ENCODE results near the gene ITCH.
"Not testable (repeated sequence)": the region's sequence is repeated elsewhere in the genome, so short reads cannot be mapped to it uniquely, and the experiment has no call there.

Gene ITCH

DNA sequence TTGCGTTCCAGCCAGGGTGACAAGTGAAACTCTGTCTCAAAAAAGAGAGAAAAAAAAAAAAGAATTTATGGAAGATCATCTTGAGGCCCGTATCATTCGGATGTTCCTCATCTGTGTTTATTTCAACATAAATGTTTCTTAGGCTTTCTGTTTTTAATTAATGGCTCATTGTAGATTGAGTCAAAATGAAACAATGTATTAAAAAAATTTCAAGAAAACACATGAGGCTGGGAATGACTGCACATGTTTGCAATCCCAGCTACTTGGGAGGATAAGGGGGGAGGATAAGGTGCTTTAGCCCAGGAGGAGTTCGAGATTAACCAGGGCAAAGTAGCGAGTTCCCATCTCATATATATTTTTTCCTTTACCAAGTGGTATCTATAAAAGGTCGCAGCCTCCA, 47.3 kb downstream of the ITCH start:
- TF ChIP-seq, protein P1, sequence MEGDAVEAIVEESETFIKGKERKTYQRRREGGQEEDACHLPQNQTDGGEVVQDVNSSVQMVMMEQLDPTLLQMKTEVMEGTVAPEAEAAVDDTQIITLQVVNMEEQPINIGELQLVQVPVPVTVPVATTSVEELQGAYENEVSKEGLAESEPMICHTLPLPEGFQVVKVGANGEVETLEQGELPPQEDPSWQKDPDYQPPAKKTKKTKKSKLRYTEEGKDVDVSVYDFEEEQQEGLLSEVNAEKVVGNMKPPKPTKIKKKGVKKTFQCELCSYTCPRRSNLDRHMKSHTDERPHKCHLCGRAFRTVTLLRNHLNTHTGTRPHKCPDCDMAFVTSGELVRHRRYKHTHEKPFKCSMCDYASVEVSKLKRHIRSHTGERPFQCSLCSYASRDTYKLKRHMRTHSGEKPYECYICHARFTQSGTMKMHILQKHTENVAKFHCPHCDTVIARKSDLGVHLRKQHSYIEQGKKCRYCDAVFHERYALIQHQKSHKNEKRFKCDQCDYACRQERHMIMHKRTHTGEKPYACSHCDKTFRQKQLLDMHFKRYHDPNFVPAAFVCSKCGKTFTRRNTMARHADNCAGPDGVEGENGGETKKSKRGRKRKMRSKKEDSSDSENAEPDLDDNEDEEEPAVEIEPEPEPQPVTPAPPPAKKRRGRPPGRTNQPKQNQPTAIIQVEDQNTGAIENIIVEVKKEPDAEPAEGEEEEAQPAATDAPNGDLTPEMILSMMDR (IDR thresholded peaks at IDR 0.05; ENCODE audit: low read depth, low read length, missing control alignments): no peak
- no peak for DNase-seq (ENCODE audit: low read depth)
- H3K4me3 ChIP-seq (ENCODE audit: low read depth, low read length): no peak overlapping the region

DNA sequence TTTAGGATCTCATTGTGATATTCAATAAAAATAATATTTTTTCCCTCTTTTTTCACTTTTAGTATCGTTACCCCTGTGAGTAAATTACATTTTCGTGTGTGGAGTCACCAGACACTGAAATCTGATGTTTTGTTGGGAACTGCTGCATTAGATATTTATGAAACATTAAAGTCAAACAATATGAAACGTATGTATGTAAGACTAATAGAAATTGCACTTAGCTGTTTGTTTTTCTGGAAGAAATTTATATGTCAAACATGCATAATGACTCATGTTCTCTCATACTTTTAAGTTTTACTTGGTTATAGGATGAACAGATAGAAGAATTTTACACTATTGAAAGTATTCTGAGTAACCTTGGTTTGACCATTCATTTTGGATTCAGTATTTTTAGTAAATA, 49.4 kb downstream of the ITCH start:
- TF ChIP-seq, protein P1 (IDR thresholded peaks at IDR 0.05; ENCODE audit: low read depth, low read length, missing control alignments): no peak

DNA sequence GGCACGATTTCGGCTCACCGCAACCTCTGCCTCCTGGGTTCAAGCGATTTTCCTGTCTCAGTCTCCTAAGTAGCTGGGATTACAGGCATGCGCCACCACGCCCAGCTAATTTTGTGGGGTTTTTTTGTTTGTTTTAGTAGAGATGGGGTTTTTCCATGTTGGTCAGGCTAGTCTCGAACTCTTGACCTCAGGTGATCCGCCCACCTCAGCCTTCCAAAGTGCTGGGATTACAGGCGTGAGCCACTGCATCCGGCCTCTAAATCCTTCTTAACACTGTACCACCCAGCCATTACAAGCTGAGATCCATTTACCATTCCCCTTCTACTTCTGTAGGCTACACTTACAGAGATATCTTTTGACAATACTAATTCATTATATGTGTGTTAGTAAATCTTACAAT, 51.5 kb downstream of the ITCH start:
- not testable (repeated sequence) for DNase-seq (ENCODE audit: low read depth); H3K4me3 ChIP-seq (ENCODE audit: low read depth, low read length)

More for the DNA sequence above, 49.4 kb downstream of the ITCH start:
- DNase-seq (ENCODE audit: low read depth): no peak
- no peak overlapping the region for H3K4me3 ChIP-seq (ENCODE audit: low read depth, low read length)

DNA sequence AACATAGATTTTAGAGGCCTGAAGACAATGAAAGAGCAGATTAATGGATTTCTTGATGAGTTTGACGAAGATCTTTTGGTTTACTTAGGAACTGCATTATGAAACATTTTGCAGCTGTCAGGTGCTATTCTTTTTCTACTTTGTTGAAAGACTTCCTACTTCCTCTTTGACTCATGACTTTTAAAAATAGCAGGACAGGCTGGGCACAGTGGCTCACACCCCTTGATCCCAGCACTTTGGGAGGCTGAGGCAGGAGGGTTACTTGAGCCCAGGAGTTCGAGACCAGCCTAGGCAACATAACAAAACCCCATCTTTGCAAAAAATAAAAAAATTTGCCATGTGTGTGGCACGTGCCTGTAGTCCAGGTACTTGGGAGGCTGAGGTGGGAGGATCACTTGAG, 52.0 kb downstream of the ITCH start:
- peak; percentile 39 for DNase-seq (ENCODE audit: low read depth)

DNA sequence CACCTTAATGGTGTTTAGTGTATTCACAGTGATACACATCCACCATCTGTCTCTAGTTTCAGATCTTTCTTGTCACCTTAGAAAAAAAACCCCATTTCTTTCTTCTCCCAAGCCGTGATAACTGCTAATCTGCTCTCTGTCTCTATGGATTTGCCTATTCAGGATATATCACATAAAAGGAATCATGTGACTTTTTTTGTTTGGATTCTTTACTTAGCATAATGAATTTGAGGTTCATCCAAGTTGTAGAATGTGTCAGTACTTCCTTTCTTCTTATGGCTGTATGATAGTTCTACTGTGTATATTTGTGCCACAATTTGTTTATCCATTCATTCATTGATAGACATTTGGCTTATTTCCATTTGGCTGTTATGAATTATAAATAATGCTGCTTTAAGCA, 57.1 kb downstream of the ITCH start:
- no peak overlapping the region for H3K4me3 ChIP-seq (ENCODE audit: low read depth, low read length)
- DNase-seq (ENCODE audit: low read depth): no peak
- TF ChIP-seq, protein P1 (IDR thresholded peaks at IDR 0.05; ENCODE audit: low read depth, low read length, missing control alignments): no peak

More for the DNA sequence above, 52.0 kb downstream of the ITCH start:
- TF ChIP-seq, protein P1 (IDR thresholded peaks at IDR 0.05; ENCODE audit: low read depth, low read length, missing control alignments): no peak
- H3K4me3 ChIP-seq (ENCODE audit: low read depth, low read length): no peak overlapping the region

DNA sequence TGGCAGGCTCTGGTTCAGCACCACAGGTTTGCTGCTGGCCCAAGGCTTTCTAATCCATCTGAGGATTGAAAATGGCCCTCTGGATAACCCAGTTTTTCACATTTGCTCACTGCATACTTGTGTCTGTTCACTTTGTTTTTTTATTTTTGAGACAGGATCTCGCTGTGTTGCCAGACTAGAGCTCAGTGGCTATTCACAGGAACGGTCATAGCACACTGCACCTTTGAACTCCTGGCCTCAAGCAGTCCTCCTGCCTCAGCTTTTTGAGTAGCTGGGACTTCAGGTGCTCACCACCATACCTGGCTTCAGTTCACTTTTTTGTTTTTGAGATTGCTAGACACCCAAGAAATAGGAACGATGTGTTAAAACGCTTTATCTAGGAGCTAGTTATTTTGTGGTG, 57.9 kb downstream of the ITCH start:
- no peak overlapping the region for H3K4me3 ChIP-seq (ENCODE audit: low read depth, low read length)
- TF ChIP-seq, protein P1 (IDR thresholded peaks at IDR 0.05; ENCODE audit: low read depth, low read length, missing control alignments): no peak
- no peak for DNase-seq (ENCODE audit: low read depth)

DNA sequence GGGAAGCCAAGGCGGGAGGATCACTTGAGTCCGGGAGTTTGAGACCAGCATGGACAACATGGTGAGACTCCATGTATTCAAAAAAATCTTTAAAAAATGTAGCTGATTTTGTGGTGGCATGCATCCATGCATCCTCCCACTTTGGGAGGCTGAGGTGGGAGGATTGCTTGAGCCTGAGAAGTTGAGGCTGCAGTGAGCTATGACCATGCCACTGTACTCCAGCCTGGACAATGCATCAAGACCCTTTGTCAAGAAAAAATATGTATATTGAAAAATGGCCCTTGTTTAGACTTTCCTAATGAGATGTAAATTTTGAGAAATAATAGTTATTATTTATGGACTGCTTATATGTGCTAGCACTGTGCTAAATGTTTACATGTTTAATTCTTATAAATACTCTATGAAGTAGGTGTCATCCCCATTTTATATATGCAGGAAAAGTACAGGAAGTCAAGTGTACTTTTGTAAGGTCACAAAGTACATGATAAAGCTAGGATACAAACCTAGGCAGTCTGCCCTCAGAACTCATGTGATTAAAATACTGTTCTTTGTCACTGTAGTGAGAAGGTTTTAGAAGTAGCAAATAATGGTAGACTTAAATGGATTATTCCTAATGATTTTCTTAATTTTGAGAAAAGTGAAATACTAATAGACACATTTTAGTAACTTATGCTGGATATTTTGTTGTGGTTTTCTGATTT, 58.8 kb downstream of the ITCH start:
- TF ChIP-seq, protein P1 (IDR thresholded peaks at IDR 0.05; ENCODE audit: low read depth, low read length, missing control alignments): no peak
- no peak for DNase-seq (ENCODE audit: low read depth)
- no peak overlapping the region for H3K4me3 ChIP-seq (ENCODE audit: low read depth, low read length)

DNA sequence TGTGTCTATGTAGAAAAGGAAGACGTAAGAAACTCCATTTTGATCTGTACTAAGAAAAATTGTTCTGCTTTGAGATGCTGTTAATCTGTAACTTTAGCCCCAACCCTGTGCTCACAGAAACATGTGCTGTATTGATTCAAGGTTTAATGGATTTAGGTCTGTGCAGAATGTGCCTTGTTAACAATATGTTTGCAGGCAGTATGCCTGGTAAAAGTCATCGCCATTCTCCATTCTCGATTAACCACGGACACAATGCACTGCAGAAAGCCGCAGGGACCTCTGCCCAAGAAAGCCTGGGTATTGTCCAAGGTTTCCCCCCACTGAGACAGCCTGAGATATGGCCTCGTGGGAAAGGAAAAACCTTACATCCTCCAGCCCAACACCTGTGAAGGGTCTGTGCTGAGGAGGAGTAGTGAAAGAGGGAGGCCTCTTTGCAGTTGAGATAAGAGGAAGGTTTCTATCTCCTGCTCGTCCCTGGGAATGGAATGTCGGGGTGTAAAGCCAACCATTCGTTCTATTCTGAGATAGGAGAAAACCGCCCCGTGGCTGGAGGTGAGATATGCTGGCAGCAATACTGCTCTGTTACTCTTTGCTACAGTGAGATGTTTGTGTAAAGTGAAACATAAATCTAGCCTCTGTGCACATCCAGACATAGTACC, 62.1 kb downstream of the ITCH start:
- DNase-seq (ENCODE audit: low read depth); H3K4me3 ChIP-seq (ENCODE audit: low read depth, low read length): not testable (repeated sequence)

Measured in GM12864 (cell line).